Keratinocyte (primary cell): ENCODE data around the gene DCUN1D2.

ENCODE experiments used
- CTCF ChIP-seq, 3 experiments: IDR thresholded peaks in 1 of 3; conservative IDR thresholded peaks in 1 of 3; optimal IDR thresholded peaks in 1 of 3; 2 replicates in 2 of 3; 3 replicates in 1 of 3; pipeline versions ENCODE3 to v1.5.1; 2011; ENCODE audit warnings: low read length in 3 of 3, mild to moderate bottlenecking in 3 of 3, moderate library complexity in 2 of 3, control low read depth in 1 of 3, inconsistent platforms in 1 of 3; ENCODE audit not compliant: insufficient read depth in 2 of 3; ENCODE audit errors: extremely low read depth in 1 of 3
- EZH2 ChIP-seq: IDR thresholded peaks from one replicate; pipeline ENCODE4 v1.6.1; 2012; ENCODE audit warnings: inconsistent platforms, mild to moderate bottlenecking, low read length, moderate library complexity

DNA sequence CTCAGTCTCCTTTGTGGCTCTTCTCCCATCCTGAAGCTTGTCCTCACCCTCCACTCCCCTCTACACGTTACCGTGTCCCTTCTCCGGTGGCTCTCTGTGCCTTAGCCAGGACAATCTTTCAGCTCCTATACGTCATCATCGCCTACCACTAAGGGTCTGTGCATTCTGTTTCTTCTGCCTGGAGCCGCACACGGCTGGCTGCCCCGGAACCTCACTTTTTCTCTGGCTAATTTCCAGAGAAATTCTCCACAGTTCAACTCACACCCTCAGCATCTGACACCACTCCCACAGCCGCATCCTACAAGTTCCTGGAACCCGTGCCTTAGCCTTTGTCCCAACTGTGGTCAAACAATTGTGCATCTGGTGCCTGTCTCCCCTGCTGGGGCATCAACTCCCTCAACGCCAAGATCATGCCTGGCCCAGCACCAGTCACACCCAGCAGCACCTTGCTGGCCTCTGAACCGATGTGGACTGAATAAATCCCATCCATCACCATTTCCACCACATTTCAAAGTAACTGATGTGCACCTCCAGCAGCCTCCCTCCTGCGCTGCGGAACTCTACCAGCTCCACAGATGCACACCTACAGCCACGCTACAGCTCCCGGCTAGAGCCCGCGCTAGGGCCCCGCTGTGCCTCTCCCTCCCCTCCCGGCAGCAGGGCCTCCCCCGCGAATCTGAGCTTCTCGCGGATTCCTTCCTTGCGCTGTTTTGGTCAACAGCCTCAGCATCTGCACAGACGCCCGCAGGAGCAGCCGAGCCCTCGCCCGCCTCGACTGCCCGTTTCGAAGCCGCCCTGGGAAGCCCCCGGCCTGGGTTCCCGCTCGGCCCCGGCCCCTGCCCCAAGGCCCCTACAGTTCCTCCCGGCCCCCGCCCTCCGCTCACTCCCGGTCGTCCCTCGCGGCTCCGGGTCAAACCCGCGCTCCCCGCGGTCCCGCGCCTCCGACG, 689 bp downstream of the DCUN1D2 start:
- TF ChIP-seq CTCF (optimal IDR thresholded peaks at IDR 0.05 in 1 of 3, IDR thresholded peaks at IDR 0.05 in 1 of 3, conservative IDR thresholded peaks at IDR 0.05 in 1 of 3; ENCODE audit: extremely low read depth in 1 of 3, insufficient read depth in 2 of 3, low read length in 3 of 3) (no peak), EZH2 (no peak)
